ENCODE measurements around the gene YJU2. TPM values are rescaled to one million over a fixed set of nuclear protein-coding genes. Genes with fewer than 3 reads are reported as not detected.

Gene YJU2
- total and polyA plus RNA-seq, 2 of the 13 experiments (the other 11 are each of a cell fraction or from before 2014, with no cell fraction given) = 9.3 to 17.9 TPM

DNA sequence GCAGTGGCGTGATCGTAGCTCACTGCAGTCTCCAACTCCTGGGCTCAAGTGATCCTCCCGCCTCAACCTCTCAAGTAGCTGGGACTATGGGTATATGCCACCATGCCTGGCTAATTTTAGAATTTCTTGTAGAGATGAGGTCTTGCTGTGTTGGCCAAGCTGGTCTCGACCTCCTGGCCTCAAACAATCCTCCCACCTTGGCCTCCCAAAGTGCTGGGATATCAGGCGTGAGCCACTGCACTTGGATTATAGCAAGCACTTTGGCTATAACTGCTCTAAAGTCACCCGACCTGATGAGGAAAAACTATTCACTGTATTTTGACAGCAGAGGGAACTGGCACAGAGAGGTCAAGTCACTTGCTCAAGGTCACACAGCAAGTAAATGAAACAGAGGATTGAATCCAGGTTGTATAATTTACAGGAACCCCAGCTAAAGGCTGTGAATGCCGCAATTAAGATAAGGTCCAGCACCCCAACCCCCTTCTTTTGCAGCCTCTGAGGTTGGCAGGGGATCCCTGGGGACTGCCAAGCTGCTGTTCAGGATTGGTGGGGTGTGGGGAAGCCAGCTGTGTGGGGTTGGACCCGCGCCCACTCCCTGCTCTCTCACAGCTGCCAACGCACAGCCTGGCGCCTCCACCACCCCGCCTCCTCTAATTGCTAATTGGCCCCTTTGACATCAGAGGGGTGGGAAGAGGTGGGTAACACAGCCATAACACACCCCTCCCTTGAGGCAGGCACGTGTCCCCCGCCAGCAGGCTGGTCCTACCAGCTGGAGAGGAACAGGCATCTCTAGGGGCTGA lies 49.3 kb downstream of the YJU2 start:
- TF ChIP-seq ZSCAN30 (CRISPR knock-in tag; IDR thresholded peaks at IDR 0.05) = no peak
- no peak for TF ChIP-seq NONO (IDR thresholded peaks at IDR 0.05)
- TF ChIP-seq NONO (CRISPR knock-in tag; conservative IDR thresholded peaks at IDR 0.05) = no peak
- TF ChIP-seq ZNF768 (CRISPR knock-in tag; IDR thresholded peaks at IDR 0.05) = peak; percentile 88
- no peak for TF ChIP-seq YY1 (IDR thresholded peaks at IDR 0.05; ENCODE audit: insufficient read depth, insufficient replicate concordance, low read depth, low read length)
- TF ChIP-seq BCL6 (CRISPR knock-in tag; IDR thresholded peaks at IDR 0.05) = no peak
- TF ChIP-seq DNMT1 (CRISPR knock-in tag; IDR thresholded peaks at IDR 0.05) = no peak
- TF ChIP-seq, protein P1, sequence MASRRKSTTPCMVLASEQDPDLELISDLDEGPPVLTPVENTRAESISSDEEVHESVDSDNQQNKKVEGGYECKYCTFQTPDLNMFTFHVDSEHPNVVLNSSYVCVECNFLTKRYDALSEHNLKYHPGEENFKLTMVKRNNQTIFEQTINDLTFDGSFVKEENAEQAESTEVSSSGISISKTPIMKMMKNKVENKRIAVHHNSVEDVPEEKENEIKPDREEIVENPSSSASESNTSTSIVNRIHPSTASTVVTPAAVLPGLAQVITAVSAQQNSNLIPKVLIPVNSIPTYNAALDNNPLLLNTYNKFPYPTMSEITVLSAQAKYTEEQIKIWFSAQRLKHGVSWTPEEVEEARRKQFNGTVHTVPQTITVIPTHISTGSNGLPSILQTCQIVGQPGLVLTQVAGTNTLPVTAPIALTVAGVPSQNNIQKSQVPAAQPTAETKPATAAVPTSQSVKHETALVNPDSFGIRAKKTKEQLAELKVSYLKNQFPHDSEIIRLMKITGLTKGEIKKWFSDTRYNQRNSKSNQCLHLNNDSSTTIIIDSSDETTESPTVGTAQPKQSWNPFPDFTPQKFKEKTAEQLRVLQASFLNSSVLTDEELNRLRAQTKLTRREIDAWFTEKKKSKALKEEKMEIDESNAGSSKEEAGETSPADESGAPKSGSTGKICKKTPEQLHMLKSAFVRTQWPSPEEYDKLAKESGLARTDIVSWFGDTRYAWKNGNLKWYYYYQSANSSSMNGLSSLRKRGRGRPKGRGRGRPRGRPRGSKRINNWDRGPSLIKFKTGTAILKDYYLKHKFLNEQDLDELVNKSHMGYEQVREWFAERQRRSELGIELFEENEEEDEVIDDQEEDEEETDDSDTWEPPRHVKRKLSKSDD (CRISPR knock-in tag; IDR thresholded peaks at IDR 0.05; ENCODE audit: low read depth) = no peak
- TF ChIP-seq BHLHE40 (IDR thresholded peaks at IDR 0.05; ENCODE audit: low read length) = no peak
- no peak for TF ChIP-seq ZNF124 (CRISPR knock-in tag; IDR thresholded peaks at IDR 0.05)
- no peak for TF ChIP-seq KLF9 (CRISPR knock-in tag; IDR thresholded peaks at IDR 0.05; ENCODE audit: low read depth)
- no peak for TF ChIP-seq HNRNPH1 (optimal IDR thresholded peaks at IDR 0.05; ENCODE audit: low read depth, low read length)
- TF ChIP-seq, protein P2, sequence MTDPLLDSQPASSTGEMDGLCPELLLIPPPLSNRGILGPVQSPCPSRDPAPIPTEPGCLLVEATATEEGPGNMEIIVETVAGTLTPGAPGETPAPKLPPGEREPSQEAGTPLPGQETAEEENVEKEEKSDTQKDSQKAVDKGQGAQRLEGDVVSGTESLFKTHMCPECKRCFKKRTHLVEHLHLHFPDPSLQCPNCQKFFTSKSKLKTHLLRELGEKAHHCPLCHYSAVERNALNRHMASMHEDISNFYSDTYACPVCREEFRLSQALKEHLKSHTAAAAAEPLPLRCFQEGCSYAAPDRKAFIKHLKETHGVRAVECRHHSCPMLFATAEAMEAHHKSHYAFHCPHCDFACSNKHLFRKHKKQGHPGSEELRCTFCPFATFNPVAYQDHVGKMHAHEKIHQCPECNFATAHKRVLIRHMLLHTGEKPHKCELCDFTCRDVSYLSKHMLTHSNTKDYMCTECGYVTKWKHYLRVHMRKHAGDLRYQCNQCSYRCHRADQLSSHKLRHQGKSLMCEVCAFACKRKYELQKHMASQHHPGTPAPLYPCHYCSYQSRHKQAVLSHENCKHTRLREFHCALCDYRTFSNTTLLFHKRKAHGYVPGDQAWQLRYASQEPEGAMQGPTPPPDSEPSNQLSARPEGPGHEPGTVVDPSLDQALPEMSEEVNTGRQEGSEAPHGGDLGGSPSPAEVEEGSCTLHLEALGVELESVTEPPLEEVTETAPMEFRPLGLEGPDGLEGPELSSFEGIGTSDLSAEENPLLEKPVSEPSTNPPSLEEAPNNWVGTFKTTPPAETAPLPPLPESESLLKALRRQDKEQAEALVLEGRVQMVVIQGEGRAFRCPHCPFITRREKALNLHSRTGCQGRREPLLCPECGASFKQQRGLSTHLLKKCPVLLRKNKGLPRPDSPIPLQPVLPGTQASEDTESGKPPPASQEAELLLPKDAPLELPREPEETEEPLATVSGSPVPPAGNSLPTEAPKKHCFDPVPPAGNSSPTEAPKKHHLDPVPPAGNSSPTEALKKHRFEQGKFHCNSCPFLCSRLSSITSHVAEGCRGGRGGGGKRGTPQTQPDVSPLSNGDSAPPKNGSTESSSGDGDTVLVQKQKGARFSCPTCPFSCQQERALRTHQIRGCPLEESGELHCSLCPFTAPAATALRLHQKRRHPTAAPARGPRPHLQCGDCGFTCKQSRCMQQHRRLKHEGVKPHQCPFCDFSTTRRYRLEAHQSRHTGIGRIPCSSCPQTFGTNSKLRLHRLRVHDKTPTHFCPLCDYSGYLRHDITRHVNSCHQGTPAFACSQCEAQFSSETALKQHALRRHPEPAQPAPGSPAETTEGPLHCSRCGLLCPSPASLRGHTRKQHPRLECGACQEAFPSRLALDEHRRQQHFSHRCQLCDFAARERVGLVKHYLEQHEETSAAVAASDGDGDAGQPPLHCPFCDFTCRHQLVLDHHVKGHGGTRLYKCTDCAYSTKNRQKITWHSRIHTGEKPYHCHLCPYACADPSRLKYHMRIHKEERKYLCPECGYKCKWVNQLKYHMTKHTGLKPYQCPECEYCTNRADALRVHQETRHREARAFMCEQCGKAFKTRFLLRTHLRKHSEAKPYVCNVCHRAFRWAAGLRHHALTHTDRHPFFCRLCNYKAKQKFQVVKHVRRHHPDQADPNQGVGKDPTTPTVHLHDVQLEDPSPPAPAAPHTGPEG (CRISPR knock-in tag; IDR thresholded peaks at IDR 0.05) = no peak
- 0 out of 2 replicates have a peak, but pooled peaks have one; percentile 13 for TF ChIP-seq ZMYM3 (CRISPR knock-in tag; IDR thresholded peaks at IDR 0.05)
- no peak for TF ChIP-seq ZNF616 (CRISPR knock-in tag; IDR thresholded peaks at IDR 0.05; ENCODE audit: low read depth)
- no peak for TF ChIP-seq ZNF816 (CRISPR knock-in tag; IDR thresholded peaks at IDR 0.05; ENCODE audit: borderline replicate concordance)
- TF ChIP-seq SRY (CRISPR knock-in tag; IDR thresholded peaks at IDR 0.05) = no peak
- TF ChIP-seq HDAC1 (CRISPR knock-in tag; IDR thresholded peaks at IDR 0.05) = no peak
- H3K4me3 ChIP-seq (replicated peaks in 1 of 3; ENCODE audit: insufficient read depth in 1 of 3, low read depth in 2 of 3, low read length in 3 of 3) = no peak overlapping the region
- no peak overlapping the region for H3K27ac ChIP-seq (ENCODE audit: extremely low read length, insufficient read depth, low read length)
- DNase-seq (ENCODE audit: low spot score) (no peak), FAIRE-seq (no peak), ATAC-seq (no peak)
- H3K9me3 ChIP-seq (ENCODE audit: low read length) = no peaks in the 10 kb centered on the region
- no peak overlapping the region for H3K9ac ChIP-seq (ENCODE audit: insufficient read depth, low read depth, low read length)
- peaks cover 0 to 2% of the 10 kb centered on the region in 2 experiments; a peak in 1 of 5 replicates for H3K27me3 ChIP-seq (ENCODE audit: control insufficient read depth in 1 of 2, insufficient read depth in 2 of 2, low read length in 2 of 2)
- H3K79me2 ChIP-seq (ENCODE audit: insufficient read depth, low read length) = no peaks in the 10 kb centered on the region
- H4K20me1 ChIP-seq (ENCODE audit: insufficient read depth, low read length) = no peaks in the 10 kb centered on the region
- H3K4me1 ChIP-seq (ENCODE audit: insufficient read depth, low read length) = peaks cover 7% of the 10 kb centered on the region; the same call in 1 of the 2 replicates
- intact Hi-C loops (cut with micrococcal nuclease; ENCODE audit: unreplicated experiment) = no loop called here
- ChIA-PET CTCF (ENCODE audit: low intra/inter-chr PET ratio, low total read pairs) (no interaction called here), POLR2A (interaction anchor here (0.6 to 3.1 kb wide), 2 partner anchors 14 kb away, joined by 3 to 19 read pairs; no protein-coding TSS in a partner anchor)
- BruUV-seq (replicated peaks) = no TSS peak
- no peak overlapping the region for H2AFZ ChIP-seq (ENCODE audit: low read length)
- H3K36me3 ChIP-seq (replicated peaks in 1 of 2; ENCODE audit: control insufficient read depth in 1 of 2, insufficient read depth in 2 of 2, low read length in 2 of 2) = no peaks in the 10 kb centered on the region
- no peak overlapping the region for H3K4me2 ChIP-seq (ENCODE audit: low read depth, low read length)
- in situ Hi-C loops (cut with HindIII; ENCODE audit: extremely low pct_ligation_motif_present, low pct_unique_long_range_greater_than_20kb) = no loop called here
- 54% methylated on average over 8 of the region's 14 CpGs for WGBS (ENCODE audit: low lambda C conversion rate)
